Panc1 (cell line): ENCODE data around the gene GBF1. TPM values are rescaled to one million over a fixed set of nuclear protein-coding genes. Genes with fewer than 3 reads are reported as not detected.
A peak's percentile ranks its signal among the peaks of the same experiment; 100 is the strongest.

Experiments used
- ATAC-seq: fragments of 200-7000 bp; cut with Tn5 transposase; 2 replicates; pipeline ENCODE4 v1.9.1; 2020; ENCODE audit warnings: mild to moderate bottlenecking, moderate library complexity
- BruUV-seq: library from RNA; stranded (reverse); fragments of 400-500 nt; replicated peaks from 2 replicates; lab custom pipeline; 2021; lab: Mats Ljungman, UMichigan
- CTCF ChIA-PET: fragments of 300-600 bp; sonication (Branson Sonifier 250); formaldehyde crosslinking; loops from one replicate; lab custom pipeline; 2022; ENCODE audit warnings: antibody characterized with exemption; lab: Charles Lee
- POLR2A ChIA-PET: fragments of 300-600 bp; sonication (Branson Sonifier 250); formaldehyde crosslinking; loops from one replicate; lab custom pipeline; 2022; ENCODE audit warnings: antibody characterized with exemption; lab: Charles Lee
- DNase-seq: peaks from one replicate; pipeline ENCODE4 v3.0.0-alpha.2; 2010; ENCODE audit warnings: low read depth, low spot score
- H3K27ac ChIP-seq: 2 replicates; pipeline ENCODE4 v1.5.1; 2011; ENCODE audit warnings: mild to moderate bottlenecking, low read length, inconsistent platforms
- H3K27me3 ChIP-seq: fragments of 200-500 bp; sonication (Bioruptor generic); 2 replicates; pipeline ENCODE4 v1.6.0; 2014; ENCODE audit warnings: low read length, inconsistent platforms; ENCODE audit not compliant: control insufficient read depth, insufficient read depth
- H3K36me3 ChIP-seq: fragments of 200-500 bp; sonication (Bioruptor generic); 2 replicates; pipeline ENCODE4 v1.5.1; 2014; ENCODE audit warnings: inconsistent platforms, mild to moderate bottlenecking, low read length, moderate library complexity; ENCODE audit not compliant: control insufficient read depth, insufficient read depth
- H3K4me1 ChIP-seq: 2 replicates; pipeline ENCODE4 v1.5.1; 2011; ENCODE audit warnings: inconsistent platforms, mild to moderate bottlenecking, low read length, moderate library complexity; ENCODE audit not compliant: control insufficient read depth, insufficient read depth
- H3K4me3 ChIP-seq, 2 experiments: 2 replicates each; pipeline ENCODE4 v1.5.1; 2011 to 2012; ENCODE audit warnings: low read depth in 2 of 2, low read length in 2 of 2, mild to moderate bottlenecking in 2 of 2, inconsistent platforms in 1 of 2, moderate library complexity in 1 of 2
- H3K9me3 ChIP-seq: fragments of 200-500 bp; sonication (Bioruptor generic); 2 replicates; pipeline ENCODE4 v1.5.1; 2014; ENCODE audit warnings: low read depth, mild to moderate bottlenecking, inconsistent platforms, low read length, moderate library complexity; ENCODE audit not compliant: control insufficient read depth, insufficient read depth
- POLR2AphosphoS5 ChIP-seq: IDR thresholded peaks from 2 replicates; pipeline ENCODE4 v1.6.1; 2012; ENCODE audit warnings: mild to moderate bottlenecking, low read depth, low read length, moderate library complexity
- SIN3A ChIP-seq: IDR thresholded peaks from 2 replicates; pipeline ENCODE4 v1.6.1; 2012; ENCODE audit warnings: low read depth, mild to moderate bottlenecking, low read length, moderate library complexity, borderline replicate concordance; ENCODE audit not compliant: insufficient read depth
- TCF7L2 ChIP-seq: IDR thresholded peaks from 2 replicates; pipeline ENCODE4 v1.6.1; 2011; ENCODE audit warnings: mild to moderate bottlenecking, low read depth, low read length, inconsistent platforms
- in situ Hi-C: cut with HindIII; loops from 2 replicates; pipeline ENCODE4 v1.10.0; 2016; ENCODE audit warnings: low sequenced_read_pairs, low pct_unique_long_range_greater_than_20kb
- intact Hi-C: fragments of 100-400 bp; cut with micrococcal nuclease; formaldehyde crosslinking; loops from one replicate; pipeline ENCODE4 v1.10.0; 2022; ENCODE audit not compliant: unreplicated experiment
- total RNA-seq: library from RNA; stranded (reverse); gene quantifications from one replicate; pipeline ENCODE4 v1.2.1, GENCODE V29; 2021; ENCODE audit not compliant: unreplicated experiment
- TF ChIP-seq, protein P1 (sequence below): fragments of 450-650 bp; IDR thresholded peaks from 2 replicates; pipeline ENCODE4 v1.5.1; 2017; ENCODE audit warnings: mild to moderate bottlenecking
- TF ChIP-seq, protein P2 (sequence below), 2 experiments: IDR thresholded peaks; 2 replicates each; pipeline ENCODE4 v1.6.1; 2011 to 2012; ENCODE audit warnings: low read depth in 2 of 2, control low read depth in 1 of 2, low read length in 1 of 2, mild to moderate bottlenecking in 1 of 2, moderate library complexity in 1 of 2; ENCODE audit not compliant: insufficient read depth in 1 of 2

Gene GBF1
- total RNA-seq, 1 experiment from 2014 or later = 65.0 TPM

DNA sequence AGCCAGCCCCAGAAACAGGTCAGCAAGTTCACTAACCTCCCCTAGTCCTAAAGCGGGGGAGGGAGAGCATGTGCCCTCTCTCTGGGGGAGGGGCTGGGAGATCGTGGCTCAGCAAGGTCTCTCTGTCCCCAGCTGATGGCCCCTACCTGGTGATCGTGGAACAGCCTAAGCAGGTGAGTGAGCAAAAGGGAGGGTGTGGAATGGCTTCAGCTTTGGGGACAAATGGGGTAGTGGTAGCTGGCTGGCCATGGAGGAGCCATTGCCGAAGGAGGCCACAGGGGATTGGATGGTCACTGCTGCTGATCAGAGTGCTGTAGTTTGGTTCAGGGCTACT lies 151.0 kb downstream of the GBF1 start:
- Histone ChIP-seq H3K27ac (peak overlapping the region; percentile 80), H3K4me1 (peaks cover 36% of the 10 kb centered on the region), H3K9me3 (no peaks in the 10 kb centered on the region), H3K4me3 (peak overlapping the region; percentile 67 to 89), H3K27me3 (no peaks in the 10 kb centered on the region; the same call in 1 of the 2 replicates), H3K36me3 (peaks cover 2% of the 10 kb centered on the region; the same call in 1 of the 2 replicates)
- BruUV-seq = no TSS peak
- POLR2A ChIA-PET = interaction anchor here (0.5 kb wide), 1 partner anchor 184 kb away, joined by 11 read pairs; no protein-coding TSS in a partner anchor
- in situ Hi-C loops (no loop called here), intact Hi-C loops (no loop called here)
- ATAC-seq (no peak), DNase-seq (no peak)
- TF ChIP-seq, protein P1, sequence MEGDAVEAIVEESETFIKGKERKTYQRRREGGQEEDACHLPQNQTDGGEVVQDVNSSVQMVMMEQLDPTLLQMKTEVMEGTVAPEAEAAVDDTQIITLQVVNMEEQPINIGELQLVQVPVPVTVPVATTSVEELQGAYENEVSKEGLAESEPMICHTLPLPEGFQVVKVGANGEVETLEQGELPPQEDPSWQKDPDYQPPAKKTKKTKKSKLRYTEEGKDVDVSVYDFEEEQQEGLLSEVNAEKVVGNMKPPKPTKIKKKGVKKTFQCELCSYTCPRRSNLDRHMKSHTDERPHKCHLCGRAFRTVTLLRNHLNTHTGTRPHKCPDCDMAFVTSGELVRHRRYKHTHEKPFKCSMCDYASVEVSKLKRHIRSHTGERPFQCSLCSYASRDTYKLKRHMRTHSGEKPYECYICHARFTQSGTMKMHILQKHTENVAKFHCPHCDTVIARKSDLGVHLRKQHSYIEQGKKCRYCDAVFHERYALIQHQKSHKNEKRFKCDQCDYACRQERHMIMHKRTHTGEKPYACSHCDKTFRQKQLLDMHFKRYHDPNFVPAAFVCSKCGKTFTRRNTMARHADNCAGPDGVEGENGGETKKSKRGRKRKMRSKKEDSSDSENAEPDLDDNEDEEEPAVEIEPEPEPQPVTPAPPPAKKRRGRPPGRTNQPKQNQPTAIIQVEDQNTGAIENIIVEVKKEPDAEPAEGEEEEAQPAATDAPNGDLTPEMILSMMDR = no peak
- no peak for TF ChIP-seq SIN3A
- no peak for TF ChIP-seq POLR2AphosphoS5
- TF ChIP-seq, protein P2, sequence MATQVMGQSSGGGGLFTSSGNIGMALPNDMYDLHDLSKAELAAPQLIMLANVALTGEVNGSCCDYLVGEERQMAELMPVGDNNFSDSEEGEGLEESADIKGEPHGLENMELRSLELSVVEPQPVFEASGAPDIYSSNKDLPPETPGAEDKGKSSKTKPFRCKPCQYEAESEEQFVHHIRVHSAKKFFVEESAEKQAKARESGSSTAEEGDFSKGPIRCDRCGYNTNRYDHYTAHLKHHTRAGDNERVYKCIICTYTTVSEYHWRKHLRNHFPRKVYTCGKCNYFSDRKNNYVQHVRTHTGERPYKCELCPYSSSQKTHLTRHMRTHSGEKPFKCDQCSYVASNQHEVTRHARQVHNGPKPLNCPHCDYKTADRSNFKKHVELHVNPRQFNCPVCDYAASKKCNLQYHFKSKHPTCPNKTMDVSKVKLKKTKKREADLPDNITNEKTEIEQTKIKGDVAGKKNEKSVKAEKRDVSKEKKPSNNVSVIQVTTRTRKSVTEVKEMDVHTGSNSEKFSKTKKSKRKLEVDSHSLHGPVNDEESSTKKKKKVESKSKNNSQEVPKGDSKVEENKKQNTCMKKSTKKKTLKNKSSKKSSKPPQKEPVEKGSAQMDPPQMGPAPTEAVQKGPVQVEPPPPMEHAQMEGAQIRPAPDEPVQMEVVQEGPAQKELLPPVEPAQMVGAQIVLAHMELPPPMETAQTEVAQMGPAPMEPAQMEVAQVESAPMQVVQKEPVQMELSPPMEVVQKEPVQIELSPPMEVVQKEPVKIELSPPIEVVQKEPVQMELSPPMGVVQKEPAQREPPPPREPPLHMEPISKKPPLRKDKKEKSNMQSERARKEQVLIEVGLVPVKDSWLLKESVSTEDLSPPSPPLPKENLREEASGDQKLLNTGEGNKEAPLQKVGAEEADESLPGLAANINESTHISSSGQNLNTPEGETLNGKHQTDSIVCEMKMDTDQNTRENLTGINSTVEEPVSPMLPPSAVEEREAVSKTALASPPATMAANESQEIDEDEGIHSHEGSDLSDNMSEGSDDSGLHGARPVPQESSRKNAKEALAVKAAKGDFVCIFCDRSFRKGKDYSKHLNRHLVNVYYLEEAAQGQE (IDR thresholded peaks at IDR 0.05; ENCODE audit: insufficient read depth in 1 of 2, low read depth in 2 of 2, low read length in 1 of 2) = no peak
- no peak for TF ChIP-seq TCF7L2
- CTCF ChIA-PET = no interaction called here

DNA sequence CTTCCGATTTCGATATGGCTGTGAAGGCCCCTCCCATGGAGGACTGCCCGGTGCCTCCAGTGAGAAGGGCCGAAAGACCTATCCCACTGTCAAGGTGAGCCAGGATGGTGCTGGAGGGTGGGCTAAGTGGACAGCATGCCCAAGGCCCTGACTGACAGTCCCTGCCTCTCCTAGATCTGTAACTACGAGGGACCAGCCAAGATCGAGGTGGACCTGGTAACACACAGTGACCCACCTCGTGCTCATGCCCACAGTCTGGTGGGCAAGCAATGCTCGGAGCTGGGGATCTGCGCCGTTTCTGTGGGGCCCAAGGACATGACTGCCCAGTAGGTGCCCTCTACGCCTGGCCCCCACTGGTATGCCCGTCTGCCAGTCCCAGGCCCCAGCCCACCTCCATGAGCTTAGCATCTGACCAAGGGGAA lies 151.4 kb downstream of the GBF1 start:
- intact Hi-C loops = no loop called here
- Histone ChIP-seq H3K27ac (peak overlapping the region; percentile 80), H3K4me3 (peak overlapping the region; percentile 67 to 89), H3K9me3 (no peaks in the 10 kb centered on the region), H3K27me3 (no peaks in the 10 kb centered on the region; the same call in 1 of the 2 replicates), H3K4me1 (peaks cover 41% of the 10 kb centered on the region), H3K36me3 (peaks cover 2% of the 10 kb centered on the region; the same call in 1 of the 2 replicates)
- in situ Hi-C loops = no loop called here
- BruUV-seq = no TSS peak
- TF ChIP-seq POLR2AphosphoS5 = no peak
- no peak for TF ChIP-seq TCF7L2
- TF ChIP-seq SIN3A = no peak
- TF ChIP-seq, protein P2 (IDR thresholded peaks at IDR 0.05; ENCODE audit: insufficient read depth in 1 of 2, low read depth in 2 of 2, low read length in 1 of 2) = no peak; a peak in 1 of 4 replicates
- TF ChIP-seq, protein P1 = no peak
- POLR2A ChIA-PET = no interaction called here
- no peak for ATAC-seq
- DNase-seq = no peak
- CTCF ChIA-PET = interaction anchor here (1.0 kb wide), 1 partner anchor 8 kb away, joined by 4 read pairs; no protein-coding TSS in a partner anchor
